Keratinocyte (primary cell): Measurements from ENCODE around the gene SHCBP1. TPM values are rescaled to one million over a fixed set of nuclear protein-coding genes. Genes with fewer than 3 reads are reported as not detected.

ENCODE experiments used
- DNase-seq: peaks from one replicate; pipeline ENCODE4 v3.0.0-alpha.2; 2011; ENCODE audit warnings: low read depth, missing footprints, low spot score
- FAIRE-seq: peaks from 2 replicates; lab custom pipeline; 2011; peaks lifted over from hg19 to GRCh38; lab: Jason Lieb, UNC
- H2AFZ ChIP-seq: 2 replicates; pipeline ENCODE4 v1.6.0; 2012; ENCODE audit warnings: low read length, control low read depth, inconsistent platforms; ENCODE audit not compliant: control insufficient read depth
- H3K27ac ChIP-seq: 2 replicates; pipeline ENCODE4 v1.5.1; 2011; ENCODE audit warnings: low read length; ENCODE audit not compliant: control insufficient read depth, insufficient read depth
- H3K27me3 ChIP-seq: 3 replicates; pipeline ENCODE4 v1.6.0; 2011; ENCODE audit warnings: low read length; ENCODE audit not compliant: control insufficient read depth, insufficient read depth; ENCODE audit errors: extremely low read depth
- H3K36me3 ChIP-seq, 2 experiments: 2 replicates in 1 of 2; 3 replicates in 1 of 2; pipeline ENCODE4 v1.5.1; 2011; ENCODE audit warnings: low read length in 2 of 2, mild to moderate bottlenecking in 1 of 2; ENCODE audit not compliant: control insufficient read depth in 2 of 2, insufficient read depth in 2 of 2; ENCODE audit errors: extremely low read depth in 1 of 2
- H3K4me1 ChIP-seq: 3 replicates; pipeline ENCODE4 v1.5.1; 2011; ENCODE audit warnings: low read length; ENCODE audit not compliant: control insufficient read depth, insufficient read depth; ENCODE audit errors: extremely low read depth
- H3K4me2 ChIP-seq: 3 replicates; pipeline ENCODE4 v1.6.0; 2011; ENCODE audit warnings: low read depth, low read length; ENCODE audit not compliant: control insufficient read depth, insufficient read depth; ENCODE audit errors: extremely low read depth
- H3K4me3 ChIP-seq, 3 experiments: fragments of 200-600 bp in 1 of 3; sonication (generic) in 1 of 3; 2 replicates in 2 of 3; 3 replicates in 1 of 3; pipeline ENCODE4 v1.5.1; 2011 to 2016; ENCODE audit warnings: low read length in 3 of 3, mild to moderate bottlenecking in 3 of 3, control low read depth in 2 of 3, inconsistent platforms in 1 of 3, low read depth in 1 of 3, mixed read lengths in 1 of 3, mixed run types in 1 of 3, moderate library complexity in 1 of 3; ENCODE audit not compliant: control insufficient read depth in 2 of 3, insufficient read depth in 2 of 3; ENCODE audit errors: extremely low read depth in 1 of 3
- H3K79me2 ChIP-seq: 2 replicates; pipeline ENCODE4 v1.6.0; 2012; ENCODE audit warnings: low read length; ENCODE audit not compliant: control insufficient read depth, insufficient read depth
- H3K9ac ChIP-seq: 3 replicates; pipeline ENCODE4 v1.6.0; 2011; ENCODE audit warnings: low read length; ENCODE audit not compliant: control insufficient read depth, insufficient read depth; ENCODE audit errors: extremely low read depth
- H3K9me1 ChIP-seq: 3 replicates; pipeline ENCODE4 v1.6.0; 2011; ENCODE audit warnings: low read length; ENCODE audit not compliant: control insufficient read depth, insufficient read depth; ENCODE audit errors: extremely low read depth
- H3K9me3 ChIP-seq: 2 replicates; pipeline ENCODE4 v1.5.1; 2012; ENCODE audit warnings: low read depth, low read length; ENCODE audit not compliant: control insufficient read depth
- H4K20me1 ChIP-seq: 3 replicates; pipeline ENCODE4 v1.6.0; 2011; ENCODE audit warnings: low read length; ENCODE audit not compliant: control insufficient read depth, insufficient read depth; ENCODE audit errors: extremely low read depth
- CTCF ChIP-seq, 3 experiments: IDR thresholded peaks in 1 of 3; conservative IDR thresholded peaks in 1 of 3; optimal IDR thresholded peaks in 1 of 3; 2 replicates in 2 of 3; 3 replicates in 1 of 3; pipeline versions ENCODE3 to v1.5.1; 2011; ENCODE audit warnings: low read length in 3 of 3, mild to moderate bottlenecking in 3 of 3, moderate library complexity in 2 of 3, control low read depth in 1 of 3, inconsistent platforms in 1 of 3; ENCODE audit not compliant: insufficient read depth in 2 of 3; ENCODE audit errors: extremely low read depth in 1 of 3
- EZH2 ChIP-seq: IDR thresholded peaks from one replicate; pipeline ENCODE4 v1.6.1; 2012; ENCODE audit warnings: inconsistent platforms, mild to moderate bottlenecking, low read length, moderate library complexity
- dilution Hi-C: fragments of 300-500 bp; cut with MboI; formaldehyde crosslinking; loops from one replicate; pipeline ENCODE4 v1.7.0; 2020; ENCODE audit warnings: low sequenced_read_pairs; ENCODE audit not compliant: extremely low pct_ligation_motif_present
- polyA plus RNA-seq, 5 experiments: library from polyadenylated mRNA; depleted of rRNA in 3 of 5; stranded (reverse) in 3 of 5; stranded (forward) in 1 of 5; unstranded in 1 of 5; fragments of >200 nt; gene quantifications; 1 replicate in 1 of 5; 2 replicates in 3 of 5; 3 replicates in 1 of 5; pipeline versions ENCODE4 v1.2.1 to v1.2.3, GENCODE V29; 2011 to 2012; ENCODE audit warnings: missing spikeins in 2 of 5, low read depth in 1 of 5, low replicate concordance in 1 of 5

The SHCBP1 gene
- polyA plus RNA-seq, 1 donor (not counting 4 experiments of a cell fraction or from before 2014, with no cell fraction given): 18.0 TPM

- no peaks in the 10 kb centered on the region for H3K79me2 ChIP-seq
- H3K9me1 ChIP-seq: no peaks in the 10 kb centered on the region
- H3K36me3 ChIP-seq: peaks cover 0 to 7% of the 10 kb centered on the region in 2 experiments
- no peak overlapping the region for H3K9ac ChIP-seq
- no peak overlapping the region for H3K4me2 ChIP-seq
- no peak overlapping the region for H2AFZ ChIP-seq
- no peaks in the 10 kb centered on the region for H4K20me1 ChIP-seq
- no peaks in the 10 kb centered on the region for H3K27me3 ChIP-seq
- TF ChIP-seq CTCF (optimal IDR thresholded peaks at IDR 0.05 in 1 of 3, IDR thresholded peaks at IDR 0.05 in 1 of 3, conservative IDR thresholded peaks at IDR 0.05 in 1 of 3; ENCODE audit: extremely low read depth in 1 of 3, insufficient read depth in 2 of 3, low read length in 3 of 3) (no peak), EZH2 (no peak)
- FAIRE-seq (no peak), DNase-seq (no peak)
- H3K4me3 ChIP-seq: no peak overlapping the region
- dilution Hi-C loops: no loop called here
- no peaks in the 10 kb centered on the region for H3K9me3 ChIP-seq
- no peaks in the 10 kb centered on the region for H3K4me1 ChIP-seq
- H3K27ac ChIP-seq: no peak overlapping the region
These were observed 14.9 kb downstream of the SHCBP1 start for GRCh38 chr16:46606231-46606630.

- TF ChIP-seq EZH2: no peak
- TF ChIP-seq CTCF (optimal IDR thresholded peaks at IDR 0.05 in 1 of 3, IDR thresholded peaks at IDR 0.05 in 1 of 3, conservative IDR thresholded peaks at IDR 0.05 in 1 of 3; ENCODE audit: extremely low read depth in 1 of 3, insufficient read depth in 2 of 3, low read length in 3 of 3): no peak
- Histone ChIP-seq H3K9me3 (no peaks in the 10 kb centered on the region), H3K9me1 (no peaks in the 10 kb centered on the region), H3K9ac (no peak overlapping the region), H3K27me3 (no peaks in the 10 kb centered on the region), H4K20me1 (no peaks in the 10 kb centered on the region), H2AFZ (no peak overlapping the region), H3K4me3 (no peak overlapping the region), H3K4me1 (no peaks in the 10 kb centered on the region), H3K36me3 (no peaks in the 10 kb centered on the region), H3K79me2 (peaks cover 14% of the 10 kb centered on the region), H3K27ac (no peak overlapping the region), H3K4me2 (no peak overlapping the region)
- DNase-seq (no peak), FAIRE-seq (no peak)
- dilution Hi-C loops: no loop called here
These were observed 29.9 kb downstream of the SHCBP1 start for GRCh38 chr16:46591257-46591656.
